ENCODE data around the gene DDX10.

DNA sequence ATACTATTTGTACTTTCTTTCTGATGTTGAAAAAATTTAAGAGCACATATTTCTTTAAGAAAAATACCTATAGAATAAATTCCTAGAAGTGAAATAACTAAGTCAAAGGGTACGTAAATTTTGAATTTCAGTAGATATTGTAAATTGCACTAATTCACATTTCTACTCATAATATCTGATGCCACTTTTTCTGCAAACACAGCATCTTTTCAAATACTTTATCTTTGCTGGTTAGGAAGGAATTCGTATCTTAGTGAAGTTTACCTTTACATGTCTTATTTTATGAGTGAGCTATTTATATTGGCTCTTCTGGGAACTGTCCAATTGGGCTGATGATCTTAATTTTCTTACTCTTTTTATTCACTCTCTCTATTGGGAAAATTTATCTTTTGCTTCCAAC is 148.2 kb downstream of the DDX10 start:
- TF ChIP-seq, protein P1, sequence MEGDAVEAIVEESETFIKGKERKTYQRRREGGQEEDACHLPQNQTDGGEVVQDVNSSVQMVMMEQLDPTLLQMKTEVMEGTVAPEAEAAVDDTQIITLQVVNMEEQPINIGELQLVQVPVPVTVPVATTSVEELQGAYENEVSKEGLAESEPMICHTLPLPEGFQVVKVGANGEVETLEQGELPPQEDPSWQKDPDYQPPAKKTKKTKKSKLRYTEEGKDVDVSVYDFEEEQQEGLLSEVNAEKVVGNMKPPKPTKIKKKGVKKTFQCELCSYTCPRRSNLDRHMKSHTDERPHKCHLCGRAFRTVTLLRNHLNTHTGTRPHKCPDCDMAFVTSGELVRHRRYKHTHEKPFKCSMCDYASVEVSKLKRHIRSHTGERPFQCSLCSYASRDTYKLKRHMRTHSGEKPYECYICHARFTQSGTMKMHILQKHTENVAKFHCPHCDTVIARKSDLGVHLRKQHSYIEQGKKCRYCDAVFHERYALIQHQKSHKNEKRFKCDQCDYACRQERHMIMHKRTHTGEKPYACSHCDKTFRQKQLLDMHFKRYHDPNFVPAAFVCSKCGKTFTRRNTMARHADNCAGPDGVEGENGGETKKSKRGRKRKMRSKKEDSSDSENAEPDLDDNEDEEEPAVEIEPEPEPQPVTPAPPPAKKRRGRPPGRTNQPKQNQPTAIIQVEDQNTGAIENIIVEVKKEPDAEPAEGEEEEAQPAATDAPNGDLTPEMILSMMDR (IDR thresholded peaks at IDR 0.05; ENCODE audit: low read depth, low read length): no peak
- TF ChIP-seq MAX (IDR thresholded peaks at IDR 0.05; ENCODE audit: low read depth, low read length) (no peak), POLR2A (IDR thresholded peaks at IDR 0.05; ENCODE audit: extremely low read depth, insufficient read length) (no peak), MYC (IDR thresholded peaks at IDR 0.05; ENCODE audit: low read depth, low read length) (no peak)

Measured in NB4 (cell line).